Esophagus squamous epithelium (tissue), 5 donors: ENCODE measurements around the gene FRMD4A. TPM values are rescaled to one million over a fixed set of nuclear protein-coding genes. Genes with fewer than 3 reads are reported as not detected.

Experiments used
- DNase-seq: peaks from one replicate; lab custom pipeline; 2025; lab: John Stamatoyannopoulos, UW
- H3K27ac ChIP-seq, 4 donors: fragments of 200-600 bp; sonication (generic); one replicate each; pipeline ENCODE4 v1.5.1; 2016 to 2019; ENCODE audit warnings: mild to moderate bottlenecking in 1 of 4
- H3K27me3 ChIP-seq, 4 donors: fragments of 200-600 bp; sonication (generic); 1 replicate in 3 of 4; 2 replicates in 1 of 4; pipeline versions ENCODE4 v1.5.1 to v1.6.0; 2017 to 2021; ENCODE audit warnings: antibody characterized with exemption in 1 of 4
- H3K36me3 ChIP-seq, 3 donors: fragments of 200-600 bp; sonication (generic); one replicate each; pipeline ENCODE4 v1.5.1; 2016 to 2019
- H3K4me1 ChIP-seq, 3 donors: fragments of 200-600 bp; sonication (generic); one replicate each; pipeline ENCODE4 v1.5.1; 2017 to 2019
- H3K4me3 ChIP-seq, 4 donors: fragments of 200-600 bp; sonication (generic); 1 replicate in 3 of 4; 2 replicates in 1 of 4; pipeline ENCODE4 v1.5.1; 2016 to 2019; ENCODE audit warnings: mild to moderate bottlenecking in 2 of 4, moderate library complexity in 1 of 4
- H3K9me3 ChIP-seq, 3 donors: fragments of 200-600 bp; sonication (generic); one replicate each; pipeline ENCODE4 v1.5.1; 2016 to 2019
- CTCF ChIP-seq, 6 experiments: fragments of 450-650 bp in 4 of 6; fragments of 200-600 bp in 2 of 6; sonication (generic) in 2 of 6; IDR thresholded peaks; one replicate each; pipeline ENCODE4 v1.5.1; 2016 to 2019; ENCODE audit warnings: antibody characterized with exemption in 6 of 6, mild to moderate bottlenecking in 4 of 6, moderate library complexity in 4 of 6
- POLR2A ChIP-seq, 4 donors: fragments of 450-650 bp; IDR thresholded peaks; one replicate each; pipeline ENCODE4 v1.6.1; 2017; ENCODE audit warnings: antibody characterized with exemption in 4 of 4, mild to moderate bottlenecking in 4 of 4, moderate library complexity in 3 of 4
- WGBS, 2 donors: methylation state at CpG; one replicate each; pipeline ENCODE4 v1.1.5; 2018; 5-methylcytosine and 5-hydroxymethylcytosine counted together
- intact Hi-C: fragments of 100-400 bp; cut with DNase I; formaldehyde crosslinking; loops from one replicate; pipeline ENCODE4 v1.15.0; 2022
- total RNA-seq, 4 donors: library from RNA; depleted of rRNA; stranded (reverse); fragments of >200 nt; gene quantifications; one replicate each; pipeline ENCODE4 v1.1.0, GENCODE V29; 2016
- donor health status: DM: yes; HTN: yes; CAD: no.

FRMD4A gene
- total RNA-seq, 4 donors from 2014 or later, result 7.3 to 15.3 (median 8.6) TPM

DNA sequence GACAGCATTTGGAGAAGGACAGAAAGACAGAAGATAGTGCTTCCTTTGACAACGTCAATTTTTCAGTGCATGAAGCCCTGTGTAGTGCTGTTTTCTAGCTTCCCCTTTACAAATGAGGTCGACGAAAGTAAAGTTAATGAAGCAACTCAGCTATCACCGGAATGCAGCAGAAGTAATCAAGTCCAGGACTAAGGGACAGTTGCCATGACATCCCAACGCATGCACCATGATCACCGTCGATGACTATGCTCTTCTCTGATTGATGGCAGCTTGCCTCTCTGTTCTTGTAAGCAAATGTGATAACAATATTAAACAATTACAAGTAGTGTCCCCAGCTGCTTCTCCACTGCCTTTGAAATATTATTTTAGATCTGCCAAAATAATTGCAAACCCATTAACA, 205.8 kb downstream of the FRMD4A start:
- no peak for DNase-seq
- Histone ChIP-seq H3K4me1 (no peaks in the 10 kb centered on the region), H3K9me3 (no peaks in the 10 kb centered on the region), H3K27me3 (no peaks in the 10 kb centered on the region), H3K4me3 (no peak overlapping the region), H3K27ac (no peak overlapping the region), H3K36me3 (no peaks in the 10 kb centered on the region)
- 75 to 76% methylated on average over 7 of the region's 7 CpGs for WGBS, 2 donors
- intact Hi-C loops, result no loop called here
- no peak for TF ChIP-seq CTCF (IDR thresholded peaks at IDR 0.05)
- TF ChIP-seq POLR2A (IDR thresholded peaks at IDR 0.05), result no peak

GRCh38 chr10:14123139-14123538, 207.6 kb downstream of the FRMD4A start:
- H3K27me3 ChIP-seq, result no peaks in the 10 kb centered on the region
- intact Hi-C loops, result no loop called here
- DNase-seq, result no peak
- H3K9me3 ChIP-seq, result no peaks in the 10 kb centered on the region
- H3K27ac ChIP-seq, result no peak overlapping the region
- TF ChIP-seq CTCF (IDR thresholded peaks at IDR 0.05), result no peak
- no peak for TF ChIP-seq POLR2A (IDR thresholded peaks at IDR 0.05)
- H3K36me3 ChIP-seq, result no peaks in the 10 kb centered on the region
- H3K4me3 ChIP-seq, result no peak overlapping the region
- 22 to 40% methylated on average over 5 of the region's 5 CpGs for WGBS, 2 donors
- H3K4me1 ChIP-seq, result no peaks in the 10 kb centered on the region

DNA sequence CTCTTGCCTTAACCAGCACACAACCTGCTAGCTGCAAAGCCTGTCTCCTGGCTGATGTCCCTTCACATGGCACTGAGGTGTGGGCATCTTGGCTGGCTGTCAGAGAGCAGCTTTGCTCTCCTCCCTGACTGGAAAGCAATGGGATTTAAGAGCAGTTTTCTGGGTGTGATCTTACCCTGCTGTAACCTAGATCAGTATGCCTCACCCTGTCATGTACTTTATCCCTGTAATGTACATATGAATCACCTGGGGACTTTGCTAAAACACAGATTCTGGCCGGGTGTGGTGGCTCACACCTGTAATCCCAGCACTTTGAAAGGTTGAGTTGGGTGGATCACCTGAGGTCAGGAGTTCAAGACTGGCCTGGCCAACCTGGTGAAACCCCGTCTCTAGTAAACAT, 209.9 kb downstream of the FRMD4A start:
- no peak for TF ChIP-seq POLR2A (IDR thresholded peaks at IDR 0.05)
- TF ChIP-seq CTCF (IDR thresholded peaks at IDR 0.05), result no peak
- intact Hi-C loops, result no loop called here
- no peaks in the 10 kb centered on the region for H3K9me3 ChIP-seq
- no peak for DNase-seq
- no peaks in the 10 kb centered on the region for H3K36me3 ChIP-seq
- 46% methylated on average over 2 of the region's 2 CpGs; no CpG with 5 or more reads in 1 of the 2 donors for WGBS, 2 donors
- no peaks in the 10 kb centered on the region for H3K27me3 ChIP-seq
- H3K27ac ChIP-seq, result no peak overlapping the region
- H3K4me3 ChIP-seq, result no peak overlapping the region
- H3K4me1 ChIP-seq, result no peaks in the 10 kb centered on the region

GRCh38 chr10:14118953-14119352, 211.8 kb downstream of the FRMD4A start:
- WGBS, 2 donors, result 64 to 92% methylated on average over 4 of the region's 4 CpGs
- no peak for DNase-seq
- Histone ChIP-seq H3K4me3 (no peak overlapping the region), H3K27ac (no peak overlapping the region), H3K27me3 (no peaks in the 10 kb centered on the region), H3K9me3 (no peaks in the 10 kb centered on the region), H3K4me1 (no peaks in the 10 kb centered on the region), H3K36me3 (no peaks in the 10 kb centered on the region)
- TF ChIP-seq POLR2A (IDR thresholded peaks at IDR 0.05) (no peak), CTCF (IDR thresholded peaks at IDR 0.05) (no peak)
- intact Hi-C loops, result no loop called here

GRCh38 chr10:14116837-14117236, 213.9 kb downstream of the FRMD4A start:
- no peak for TF ChIP-seq CTCF (IDR thresholded peaks at IDR 0.05)
- no peak for TF ChIP-seq POLR2A (IDR thresholded peaks at IDR 0.05)
- H3K4me1 ChIP-seq, result no peaks in the 10 kb centered on the region
- no peak overlapping the region for H3K4me3 ChIP-seq
- H3K27ac ChIP-seq, result no peak overlapping the region
- no peaks in the 10 kb centered on the region for H3K36me3 ChIP-seq
- no peaks in the 10 kb centered on the region for H3K27me3 ChIP-seq
- H3K9me3 ChIP-seq, result no peaks in the 10 kb centered on the region
- intact Hi-C loops, result no loop called here
- no peak for DNase-seq
